Glomerular visceral epithelial cell (primary cell): ENCODE results near the gene LENG8.
"Not testable (repeated sequence)": the region's sequence is repeated elsewhere in the genome, so short reads cannot be mapped to it uniquely, and the experiment has no call there.

ENCODE experiments used
- DNase-seq: peaks from one replicate; pipeline ENCODE4 v3.0.0-alpha.2; 2016; ENCODE audit errors: extremely low spot score

LENG8 gene

GRCh38 chr19:54440641-54441040 lies 8.4 kb upstream of the LENG8 start:
- no peak for DNase-seq

GRCh38 chr19:54444737-54445136 lies 4.3 kb upstream of the LENG8 start:
- no peak for DNase-seq

GRCh38 chr19:54446349-54446748 lies 2.6 kb upstream of the LENG8 start:
- not testable (repeated sequence) for DNase-seq

GRCh38 chr19:54448040-54448773 lies 792 bp upstream of the LENG8 start:
- peak; percentile 60 for DNase-seq

- DNase-seq = no peak
Measured at GRCh38 chr19:54449701-54450069, 686 bp downstream of the LENG8 start.

- peak; percentile 32 for DNase-seq
Measured at GRCh38 chr19:54451331-54451871, 2.4 kb downstream of the LENG8 start.

- no peak for DNase-seq
Measured at GRCh38 chr19:54451997-54452396, 3.0 kb downstream of the LENG8 start.

GRCh38 chr19:54452626-54453025 lies 3.6 kb downstream of the LENG8 start:
- no peak for DNase-seq

- DNase-seq = no peak
Measured at GRCh38 chr19:54453921-54454780, 5.2 kb downstream of the LENG8 start.

GRCh38 chr19:54454781-54455675 lies 6.0 kb downstream of the LENG8 start:
- DNase-seq = no peak

- no peak for DNase-seq
Measured at GRCh38 chr19:54455786-54456422, 6.9 kb downstream of the LENG8 start.

GRCh38 chr19:54456423-54457373 lies 7.7 kb downstream of the LENG8 start:
- no peak for DNase-seq

- DNase-seq = no peak
Measured at GRCh38 chr19:54457773-54458647, 9.0 kb downstream of the LENG8 start.

GRCh38 chr19:54458648-54459281 lies 9.8 kb downstream of the LENG8 start:
- DNase-seq = no peak

- no peak for DNase-seq
Measured at GRCh38 chr19:54459282-54460229, 10.6 kb downstream of the LENG8 start.

- no peak for DNase-seq
Measured at GRCh38 chr19:54460230-54461005, 11.4 kb downstream of the LENG8 start.

- no peak for DNase-seq
Measured at GRCh38 chr19:54461210-54461609, 12.2 kb downstream of the LENG8 start.
